Upper lobe of left lung (tissue), 6 donors: ENCODE measurements around the gene ME3. TPM values are rescaled to one million over a fixed set of nuclear protein-coding genes. Genes with fewer than 3 reads are reported as not detected.

Experiments used
- ATAC-seq, 2 donors: fragments of 200-7000 bp; cut with Tn5 transposase; one replicate each; pipeline ENCODE4 v1.9.1; 2022; ENCODE audit warnings: mild to moderate bottlenecking in 2 of 2, moderate library complexity in 2 of 2; ENCODE audit not compliant: low FRiP score in 2 of 2
- DNase-seq, 2 donors: peaks; one replicate each; pipeline ENCODE4 v3.0.0-alpha.2; 2019 to 2020
- H3K27ac ChIP-seq, 4 donors: fragments of 200-600 bp; sonication (generic); one replicate each; pipeline ENCODE4 v1.5.1; 2016 to 2019
- H3K27me3 ChIP-seq, 4 donors: fragments of 200-600 bp; sonication (generic); one replicate each; pipeline ENCODE4 v1.5.1; 2017 to 2019
- H3K36me3 ChIP-seq, 4 donors: fragments of 200-600 bp; sonication (generic); one replicate each; pipeline ENCODE4 v1.5.1; 2016 to 2019
- H3K4me1 ChIP-seq, 4 donors: fragments of 200-600 bp; sonication (generic); one replicate each; pipeline ENCODE4 v1.5.1; 2018 to 2019
- H3K4me3 ChIP-seq, 4 donors: fragments of 200-600 bp; sonication (generic); one replicate each; pipeline ENCODE4 v1.5.1; 2017 to 2019; ENCODE audit warnings: mild to moderate bottlenecking in 2 of 4, moderate library complexity in 1 of 4
- H3K9me3 ChIP-seq, 4 donors: fragments of 200-600 bp; sonication (generic); one replicate each; pipeline ENCODE4 v1.5.1; 2018 to 2019
- CTCF ChIP-seq, 6 experiments: fragments of 450-650 bp in 4 of 6; fragments of 200-600 bp in 2 of 6; sonication (generic) in 2 of 6; IDR thresholded peaks; one replicate each; pipeline ENCODE4 v1.5.1; 2016 to 2019; ENCODE audit warnings: antibody characterized with exemption in 6 of 6
- EP300 ChIP-seq, 4 donors: sonication (generic); formaldehyde crosslinking; IDR thresholded peaks; one replicate each; pipeline ENCODE4 v1.5.1; 2017; ENCODE audit warnings: antibody characterized with exemption in 4 of 4, control low read depth in 2 of 4
- POLR2A ChIP-seq, 4 donors: fragments of 450-650 bp; IDR thresholded peaks; one replicate each; pipeline ENCODE4 v1.5.1; 2016 to 2017; ENCODE audit warnings: antibody characterized with exemption in 4 of 4, mild to moderate bottlenecking in 2 of 4
- POLR2AphosphoS5 ChIP-seq, 2 donors: sonication (generic); formaldehyde crosslinking; IDR thresholded peaks; one replicate each; pipeline ENCODE4 v1.5.1; 2017; ENCODE audit warnings: antibody characterized with exemption in 2 of 2
- WGBS, 2 donors: methylation state at CpG; one replicate each; pipeline ENCODE4 v1.1.5; 2017 to 2018; 5-methylcytosine and 5-hydroxymethylcytosine counted together
- total RNA-seq, 6 donors: library from RNA; depleted of rRNA in 4 of 6; stranded (reverse); fragments of >200 nt in 4 of 6; gene quantifications; one replicate each; pipeline versions ENCODE4 v1.1.0 to v1.2.1, GENCODE V29; 2016 to 2021
- donor health status: DM: no; HTN: no; CAD: no; lungs with moderate emphysema.
- donor health status: DM: no; HTN: yes; CAD: no; lungs with severe emphysema.

The ME3 gene
- total RNA-seq: 10 to 100 TPM; 19.5 to 56.6 (median 34.7) TPM

- peak in 1 of 4 donors; percentile 34 for TF ChIP-seq EP300 (IDR thresholded peaks at IDR 0.05)
- TF ChIP-seq CTCF (IDR thresholded peaks at IDR 0.05): peak in 1 of 6 experiments; percentile 3
- peak; percentile 40 to 51 for TF ChIP-seq POLR2AphosphoS5 (IDR thresholded peaks at IDR 0.05)
- TF ChIP-seq POLR2A (IDR thresholded peaks at IDR 0.05): peak in 1 of 4 donors; percentile 39
- 0 to 2% methylated on average over 3 to 25 of the region's 52 CpGs for WGBS, 2 donors
- H3K27me3 ChIP-seq: no peaks in the 10 kb centered on the region
- peak; percentile 88 to 94 for ATAC-seq
- H3K36me3 ChIP-seq: no peaks in the 10 kb centered on the region
- H3K27ac ChIP-seq: peak within 1 kb of the TSS; percentile 84 to 93 (median 90)
- peak; percentile 74 to 95 for DNase-seq
- no peaks in the 10 kb centered on the region for H3K9me3 ChIP-seq
- H3K4me3 ChIP-seq: peak within 1 kb of the TSS; percentile 81 to 85 (median 83)
- peaks cover 0 to 22% (median 16%) of the 10 kb centered on the region in 4 donors for H3K4me1 ChIP-seq
Observed at GRCh38 chr11:86672007-86672621, at the start of gene ME3. Gene ME3, minus strand, starts transcription at chr11:86672616.

- DNase-seq (no peak), ATAC-seq (peak in 1 of 2 donors; percentile 32)
- no peaks in the 10 kb centered on the region for H3K4me1 ChIP-seq
- H3K4me3 ChIP-seq: no peak overlapping the region
- TF ChIP-seq CTCF (IDR thresholded peaks at IDR 0.05): no peak
- no peak for TF ChIP-seq POLR2A (IDR thresholded peaks at IDR 0.05)
- no peak for TF ChIP-seq POLR2AphosphoS5 (IDR thresholded peaks at IDR 0.05)
- no peak for TF ChIP-seq EP300 (IDR thresholded peaks at IDR 0.05)
- H3K27me3 ChIP-seq: no peaks in the 10 kb centered on the region
- H3K9me3 ChIP-seq: peaks cover 0 to 9% (median 4%) of the 10 kb centered on the region in 4 donors
- no peak overlapping the region for H3K27ac ChIP-seq
- 61 to 77% methylated on average over 1 of the region's 1 CpG for WGBS, 2 donors
- H3K36me3 ChIP-seq: no peaks in the 10 kb centered on the region
Observed at GRCh38 chr11:86722006-86722405, 49.6 kb upstream of the ME3 start.

GRCh38 chr11:86720546-86720945 is 48.1 kb upstream of the ME3 start:
- WGBS, 2 donors: 91 to 96% methylated on average over 2 of the region's 2 CpGs
- Histone ChIP-seq H3K9me3 (peaks cover 0 to 9% (median 4%) of the 10 kb centered on the region in 4 donors), H3K4me1 (no peaks in the 10 kb centered on the region), H3K27ac (no peak overlapping the region), H3K27me3 (no peaks in the 10 kb centered on the region), H3K4me3 (no peak overlapping the region), H3K36me3 (no peaks in the 10 kb centered on the region)
- ATAC-seq: no peak
- DNase-seq: no peak
- no peak for TF ChIP-seq POLR2A (IDR thresholded peaks at IDR 0.05)
- TF ChIP-seq POLR2AphosphoS5 (IDR thresholded peaks at IDR 0.05): no peak
- TF ChIP-seq CTCF (IDR thresholded peaks at IDR 0.05): no peak
- no peak for TF ChIP-seq EP300 (IDR thresholded peaks at IDR 0.05)

GRCh38 chr11:86719781-86720463 is 47.5 kb upstream of the ME3 start:
- no peaks in the 10 kb centered on the region for H3K27me3 ChIP-seq
- no peak for TF ChIP-seq EP300 (IDR thresholded peaks at IDR 0.05)
- no peak for TF ChIP-seq POLR2A (IDR thresholded peaks at IDR 0.05)
- TF ChIP-seq POLR2AphosphoS5 (IDR thresholded peaks at IDR 0.05): no peak
- TF ChIP-seq CTCF (IDR thresholded peaks at IDR 0.05): no peak
- H3K36me3 ChIP-seq: no peaks in the 10 kb centered on the region
- H3K9me3 ChIP-seq: peaks cover 0 to 9% (median 4%) of the 10 kb centered on the region in 4 donors
- WGBS, 2 donors: 64 to 69% methylated on average over 1 of the region's 1 CpG
- ATAC-seq: no peak
- H3K4me3 ChIP-seq: no peak overlapping the region
- DNase-seq: no peak
- H3K27ac ChIP-seq: no peak overlapping the region
- H3K4me1 ChIP-seq: no peaks in the 10 kb centered on the region
